CD4-positive, alpha-beta memory T cell (primary cell): ENCODE data around the gene OR8S1. TPM values are rescaled to one million over a fixed set of nuclear protein-coding genes. Genes with fewer than 3 reads are reported as not detected.
A peak's percentile ranks its signal among the peaks of the same experiment; 100 is the strongest.
"Not testable (repeated sequence)": the region's sequence is repeated elsewhere in the genome, so short reads cannot be mapped to it uniquely, and the experiment has no call there.

ENCODE experiments used
- CTCF ChIA-PET: fragments of 350-600 bp; sonication (Branson Sonifier 250); formaldehyde crosslinking; loops from one replicate; lab custom pipeline; 2021; ENCODE audit warnings: inconsistent platforms; ENCODE audit not compliant: partially characterized antibody; lab: Charles Lee
- POLR2A ChIA-PET: fragments of 350-600 bp; sonication (Branson Sonifier 250); formaldehyde crosslinking; loops from one replicate; lab custom pipeline; 2021; ENCODE audit not compliant: partially characterized antibody; lab: Charles Lee
- DNase-seq, 5 donors: peaks; one replicate each; pipeline versions ENCODE4 v3.0.0 to v3.0.0-alpha.2; 2020 to 2022; ENCODE audit warnings: mixed read lengths in 1 of 5
- H3K27ac ChIP-seq: one replicate; pipeline ENCODE4 v1.7.0; 2013; ENCODE audit warnings: low read depth, low read length
- H3K27me3 ChIP-seq: 2 replicates; pipeline ENCODE4 v1.7.0; 2013; ENCODE audit warnings: mild to moderate bottlenecking, low read length, moderate library complexity; ENCODE audit not compliant: insufficient read depth
- H3K36me3 ChIP-seq: 2 replicates; pipeline ENCODE4 v1.7.0; 2013; ENCODE audit warnings: mild to moderate bottlenecking, low read length, moderate library complexity; ENCODE audit not compliant: insufficient read depth
- H3K4me1 ChIP-seq: 2 replicates; pipeline ENCODE4 v1.7.0; 2013; ENCODE audit warnings: mild to moderate bottlenecking, low read length, moderate library complexity; ENCODE audit not compliant: insufficient read depth
- H3K4me3 ChIP-seq, 2 donors: one replicate each; pipeline ENCODE4 v1.7.0; 2013; ENCODE audit warnings: low read length in 2 of 2, mild to moderate bottlenecking in 1 of 2
- H3K9me3 ChIP-seq, 2 donors: one replicate each; pipeline ENCODE4 v1.7.0; 2013; ENCODE audit warnings: low read length in 2 of 2, control low read depth in 1 of 2; ENCODE audit not compliant: control insufficient read depth in 1 of 2
- H3K27ac Mint-ChIP-seq, 7 donors: one replicate each; pipeline ENCODE4 v1.8.0; 2020 to 2021; ENCODE audit warnings: mixed read lengths in 7 of 7, mild to moderate bottlenecking in 6 of 7, inconsistent platforms in 3 of 7, moderate library complexity in 3 of 7
- H3K27me3 Mint-ChIP-seq, 2 donors: one replicate each; pipeline ENCODE4 v1.8.0; 2020 to 2021; ENCODE audit warnings: mixed read lengths in 2 of 2
- H3K36me3 Mint-ChIP-seq, 2 donors: one replicate each; pipeline ENCODE4 v1.8.0; 2020 to 2021; ENCODE audit warnings: mixed read lengths in 2 of 2, inconsistent platforms in 1 of 2, mild to moderate bottlenecking in 1 of 2
- H3K4me1 Mint-ChIP-seq, 4 donors: one replicate each; pipeline ENCODE4 v1.8.0; 2020 to 2021; ENCODE audit warnings: mixed read lengths in 4 of 4, mild to moderate bottlenecking in 1 of 4
- H3K4me3 Mint-ChIP-seq, 8 donors: one replicate each; pipeline ENCODE4 v1.8.0; 2020 to 2021; ENCODE audit warnings: mixed read lengths in 8 of 8, mild to moderate bottlenecking in 7 of 8, moderate library complexity in 6 of 8, inconsistent platforms in 3 of 8
- H3K9me3 Mint-ChIP-seq, 8 donors: one replicate each; pipeline ENCODE4 v1.8.0; 2020 to 2021; ENCODE audit warnings: mixed read lengths in 8 of 8, mild to moderate bottlenecking in 5 of 8, inconsistent platforms in 3 of 8, moderate library complexity in 1 of 8
- intact Hi-C: fragments of 100-400 bp; cut with micrococcal nuclease; formaldehyde crosslinking; loops from one replicate; pipeline ENCODE4 v1.15.1; 2023
- polyA plus RNA-seq, 2 donors: library from polyadenylated mRNA; unstranded; fragments of 300-500 nt; fragmentation: Illumina TruSeq; gene quantifications; one replicate each; pipeline ENCODE4 v1.2.3, GENCODE V29; 2021
- total RNA-seq, 2 experiments: library from RNA; stranded (reverse); gene quantifications; one replicate each; pipeline ENCODE4 v1.2.3, GENCODE V29; 2021

OR8S1 gene
- not detected for total RNA-seq
- polyA plus RNA-seq, result not detected

- no peaks in the 10 kb centered on the region for H3K4me1 Mint-ChIP-seq
- H3K4me3 Mint-ChIP-seq, result no peak within 1 kb of the TSS
- Histone ChIP-seq H3K36me3 (no peaks in the 10 kb centered on the region), H3K4me3 (no peak within 1 kb of the TSS), H3K27me3 (no peaks in the 10 kb centered on the region), H3K27ac (no peak within 1 kb of the TSS), H3K4me1 (no peaks in the 10 kb centered on the region), H3K9me3 (no peaks in the 10 kb centered on the region)
- intact Hi-C loops, result no loop called here
- H3K27ac Mint-ChIP-seq, result no peak within 1 kb of the TSS
- H3K27me3 Mint-ChIP-seq, result peaks cover 0 to 2% of the 10 kb centered on the region in 2 donors
- CTCF ChIA-PET, result interaction anchor here (1.4 kb wide), 1 partner anchor 17 kb away, joined by 3 read pairs; no protein-coding TSS in a partner anchor
- no peaks in the 10 kb centered on the region for H3K9me3 Mint-ChIP-seq
- POLR2A ChIA-PET, result no interaction called here
- no peaks in the 10 kb centered on the region for H3K36me3 Mint-ChIP-seq
- DNase-seq, result no peak
Measured at GRCh38 chr12:48525332-48525731, at the start of gene OR8S1. TSS of gene OR8S1 (plus strand) at chr12:48525632. CDS start at chr12:48525632, 0 bp downstream.

GRCh38 chr12:48482198-48482597 is 43.2 kb upstream of the OR8S1 start, which contains the start of gene C12orf54:
TSS of gene C12orf54 (plus strand) at chr12:48482498. CDS start at chr12:48483297, 799 bp downstream.
- no peaks in the 10 kb centered on the region for H3K4me1 Mint-ChIP-seq
- H3K27me3 Mint-ChIP-seq, result peaks cover 9 to 11% of the 10 kb centered on the region in 2 donors
- H3K9me3 Mint-ChIP-seq, result peaks cover 3 to 19% (median 9%) of the 10 kb centered on the region in 8 donors
- Histone ChIP-seq H3K36me3 (no peaks in the 10 kb centered on the region), H3K27me3 (no peaks in the 10 kb centered on the region), H3K9me3 (no peaks in the 10 kb centered on the region), H3K27ac (no peak within 1 kb of the TSS), H3K4me1 (no peaks in the 10 kb centered on the region), H3K4me3 (no peak within 1 kb of the TSS)
- no peak for DNase-seq
- peak within 1 kb of the TSS in 1 of 7 donors; percentile 1 for H3K27ac Mint-ChIP-seq
- H3K36me3 Mint-ChIP-seq, result peaks cover 0 to 4% of the 10 kb centered on the region in 2 donors
- intact Hi-C loops, result no loop called here
- H3K4me3 Mint-ChIP-seq, result no peak within 1 kb of the TSS
- POLR2A ChIA-PET, result interaction anchor here (0.6 kb wide), 1 partner anchor 11 kb away, joined by 3 read pairs; no protein-coding TSS in a partner anchor
- CTCF ChIA-PET, result no interaction called here

- Mint-ChIP-seq H3K9me3 (peaks cover 3 to 17% (median 9%) of the 10 kb centered on the region in 8 donors), H3K27me3 (peaks cover 9% of the 10 kb centered on the region in 2 donors), H3K4me3 (no peak overlapping the region), H3K36me3 (peaks cover 0 to 4% of the 10 kb centered on the region in 2 donors), H3K4me1 (no peaks in the 10 kb centered on the region), H3K27ac (peak overlapping the region in 1 of 7 donors; percentile 1)
- POLR2A ChIA-PET, result no interaction called here
- DNase-seq, result no peak
- H3K9me3 ChIP-seq, result no peaks in the 10 kb centered on the region
- no peak overlapping the region for H3K27ac ChIP-seq
- no peak overlapping the region for H3K4me3 ChIP-seq
- no peaks in the 10 kb centered on the region for H3K4me1 ChIP-seq
- no peaks in the 10 kb centered on the region for H3K36me3 ChIP-seq
- no peaks in the 10 kb centered on the region for H3K27me3 ChIP-seq
- intact Hi-C loops, result no loop called here
- CTCF ChIA-PET, result no interaction called here
Measured at GRCh38 chr12:48482930-48483329, 42.5 kb upstream of the OR8S1 start.

GRCh38 chr12:48486261-48486660 is 39.2 kb upstream of the OR8S1 start:
- peaks cover 9 to 12% of the 10 kb centered on the region in 2 donors for H3K27me3 Mint-ChIP-seq
- no peaks in the 10 kb centered on the region for H3K9me3 ChIP-seq

DNA sequence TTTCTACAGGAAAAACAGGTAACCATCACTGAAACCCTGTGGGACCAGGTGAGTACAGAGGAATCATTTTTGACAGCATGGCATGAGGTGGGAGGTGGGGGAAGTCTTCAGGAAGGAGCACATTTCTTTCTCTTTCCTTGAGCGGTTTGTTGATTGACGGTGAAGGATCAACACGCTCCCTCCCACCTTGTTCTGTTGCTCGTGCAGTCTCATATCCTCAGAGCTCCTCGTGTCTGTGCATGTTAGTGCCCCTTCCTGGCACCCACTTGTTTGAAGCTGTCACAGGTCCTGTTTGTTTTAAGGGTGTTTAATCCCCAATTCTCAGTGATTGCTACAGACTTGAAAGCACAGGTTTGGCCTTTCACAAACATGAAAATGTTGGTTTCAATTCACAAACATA is 38.8 kb upstream of the OR8S1 start:
- intact Hi-C loops, result no loop called here
- POLR2A ChIA-PET, result no interaction called here
- Histone ChIP-seq H3K27me3 (no peaks in the 10 kb centered on the region), H3K4me3 (no peak overlapping the region), H3K4me1 (no peaks in the 10 kb centered on the region), H3K27ac (no peak overlapping the region), H3K36me3 (no peaks in the 10 kb centered on the region), H3K9me3 (no peaks in the 10 kb centered on the region)
- Mint-ChIP-seq H3K4me3 (no peak overlapping the region), H3K4me1 (no peaks in the 10 kb centered on the region), H3K27me3 (peaks cover 9 to 14% of the 10 kb centered on the region in 2 donors), H3K36me3 (peaks cover 0 to 4% of the 10 kb centered on the region in 2 donors), H3K9me3 (peaks cover 0 to 4% (median 0%) of the 10 kb centered on the region in 8 donors), H3K27ac (no peak overlapping the region)
- no peak for DNase-seq
- CTCF ChIA-PET, result no interaction called here

More at GRCh38 chr12:48486261-48486660, 39.2 kb upstream of the OR8S1 start:
- no peak for DNase-seq
- H3K27ac ChIP-seq, result no peak overlapping the region
- Mint-ChIP-seq H3K9me3 (peaks cover 0 to 4% (median 0%) of the 10 kb centered on the region in 8 donors), H3K4me1 (no peaks in the 10 kb centered on the region), H3K27ac (no peak overlapping the region), H3K4me3 (no peak overlapping the region), H3K36me3 (peaks cover 0 to 4% of the 10 kb centered on the region in 2 donors)
- H3K4me3 ChIP-seq, result no peak overlapping the region
- CTCF ChIA-PET, result no interaction called here
- no peaks in the 10 kb centered on the region for H3K27me3 ChIP-seq
- intact Hi-C loops, result no loop called here
- no peaks in the 10 kb centered on the region for H3K36me3 ChIP-seq
- no peaks in the 10 kb centered on the region for H3K4me1 ChIP-seq
- POLR2A ChIA-PET, result no interaction called here

DNA sequence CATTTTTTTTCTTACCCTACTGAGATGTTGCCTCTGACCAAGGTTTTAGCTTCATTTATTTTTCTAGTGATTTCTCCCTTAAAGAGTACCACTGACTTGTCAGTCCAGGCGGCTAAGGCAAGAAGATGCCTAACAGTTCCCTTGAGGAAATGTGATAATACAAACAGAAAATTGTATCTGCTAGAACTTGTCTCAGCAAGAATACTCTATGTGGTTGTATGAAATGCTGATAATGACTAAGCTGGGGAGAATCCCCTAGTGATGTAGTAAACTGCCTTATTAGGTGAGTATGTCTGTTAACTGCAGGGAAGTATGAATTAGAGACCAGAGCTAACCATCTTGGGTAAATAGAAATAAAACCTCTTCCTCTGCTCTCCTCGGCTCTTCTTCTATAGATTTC is 36.4 kb upstream of the OR8S1 start:
- Histone ChIP-seq H3K9me3 (no peaks in the 10 kb centered on the region), H3K27ac (no peak overlapping the region), H3K4me3 (no peak overlapping the region), H3K36me3 (no peaks in the 10 kb centered on the region), H3K4me1 (no peaks in the 10 kb centered on the region), H3K27me3 (no peaks in the 10 kb centered on the region)
- Mint-ChIP-seq H3K4me3 (no peak overlapping the region), H3K9me3 (no peaks in the 10 kb centered on the region), H3K36me3 (peaks cover 0 to 4% of the 10 kb centered on the region in 2 donors), H3K27ac (no peak overlapping the region), H3K4me1 (no peaks in the 10 kb centered on the region), H3K27me3 (peaks cover 1 to 11% of the 10 kb centered on the region in 2 donors)
- ChIA-PET POLR2A (no interaction called here), CTCF (no interaction called here)
- intact Hi-C loops, result no loop called here
- DNase-seq, result no peak

DNA sequence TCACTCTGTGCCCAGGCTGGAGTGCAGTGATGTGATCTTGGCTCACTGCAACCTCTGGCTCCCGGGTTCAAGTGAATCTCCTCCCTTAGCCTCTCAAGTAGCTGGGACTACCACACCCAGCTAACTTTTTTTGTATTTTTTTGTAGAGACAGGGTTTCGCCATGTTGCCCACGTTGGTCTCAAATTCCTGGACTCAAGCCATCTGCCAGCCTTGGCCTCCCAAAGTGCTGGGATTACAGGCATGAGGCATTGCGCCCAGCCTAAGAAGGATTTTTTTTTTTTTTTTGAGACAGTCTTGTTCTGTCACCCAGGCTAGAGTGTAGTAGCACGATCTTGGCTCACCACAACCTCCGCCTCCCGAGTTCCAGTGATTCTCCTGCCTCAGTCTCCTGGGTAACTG is 36.0 kb upstream of the OR8S1 start:
- POLR2A ChIA-PET, H3K9me3 ChIP-seq, DNase-seq, H3K4me3 Mint-ChIP-seq, H3K27ac ChIP-seq, H3K27ac Mint-ChIP-seq, intact Hi-C loops, CTCF ChIA-PET, H3K36me3 Mint-ChIP-seq, H3K4me3 ChIP-seq, H3K27me3 ChIP-seq, H3K4me1 ChIP-seq, H3K36me3 ChIP-seq, H3K9me3 Mint-ChIP-seq, H3K4me1 Mint-ChIP-seq: not testable (repeated sequence)
- peaks cover 1 to 11% of the 10 kb centered on the region in 2 donors for H3K27me3 Mint-ChIP-seq
